AG09319 (cell line): ENCODE data around the gene AHSP.
"Not testable (repeated sequence)": the region's sequence is repeated elsewhere in the genome, so short reads cannot be mapped to it uniquely, and the experiment has no call there.

Source experiments
- DNase-seq: peaks from one replicate; pipeline ENCODE4 v3.0.0-alpha.2; 2010; ENCODE audit warnings: low read depth; ENCODE audit errors: extremely low read depth
- TF ChIP-seq, protein P1 (sequence below): IDR thresholded peaks from 2 replicates; pipeline ENCODE4 v1.5.1; 2011; ENCODE audit warnings: low read depth, mild to moderate bottlenecking, inconsistent platforms, low read length, moderate library complexity

Gene AHSP

DNA sequence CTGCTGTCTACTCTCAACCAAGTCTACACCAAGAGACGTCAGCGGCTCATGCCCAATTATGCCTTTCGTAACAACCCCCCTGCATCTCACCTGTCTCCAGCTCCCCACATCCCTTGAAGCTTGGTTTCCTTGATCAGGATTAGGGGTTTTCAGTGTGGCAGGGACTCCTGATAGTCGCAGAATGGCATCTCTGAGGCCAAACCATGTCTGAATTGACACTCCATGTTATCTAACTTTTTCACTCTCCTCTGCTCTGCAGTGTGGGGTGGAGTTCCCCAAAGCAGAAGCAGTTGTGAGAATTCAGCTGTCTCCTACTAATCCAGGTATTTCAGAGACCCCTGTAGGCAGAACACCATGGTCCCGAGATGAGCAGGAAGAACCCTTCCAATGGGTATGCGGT, 5.6 kb upstream of the AHSP start:
- TF ChIP-seq, protein P1, sequence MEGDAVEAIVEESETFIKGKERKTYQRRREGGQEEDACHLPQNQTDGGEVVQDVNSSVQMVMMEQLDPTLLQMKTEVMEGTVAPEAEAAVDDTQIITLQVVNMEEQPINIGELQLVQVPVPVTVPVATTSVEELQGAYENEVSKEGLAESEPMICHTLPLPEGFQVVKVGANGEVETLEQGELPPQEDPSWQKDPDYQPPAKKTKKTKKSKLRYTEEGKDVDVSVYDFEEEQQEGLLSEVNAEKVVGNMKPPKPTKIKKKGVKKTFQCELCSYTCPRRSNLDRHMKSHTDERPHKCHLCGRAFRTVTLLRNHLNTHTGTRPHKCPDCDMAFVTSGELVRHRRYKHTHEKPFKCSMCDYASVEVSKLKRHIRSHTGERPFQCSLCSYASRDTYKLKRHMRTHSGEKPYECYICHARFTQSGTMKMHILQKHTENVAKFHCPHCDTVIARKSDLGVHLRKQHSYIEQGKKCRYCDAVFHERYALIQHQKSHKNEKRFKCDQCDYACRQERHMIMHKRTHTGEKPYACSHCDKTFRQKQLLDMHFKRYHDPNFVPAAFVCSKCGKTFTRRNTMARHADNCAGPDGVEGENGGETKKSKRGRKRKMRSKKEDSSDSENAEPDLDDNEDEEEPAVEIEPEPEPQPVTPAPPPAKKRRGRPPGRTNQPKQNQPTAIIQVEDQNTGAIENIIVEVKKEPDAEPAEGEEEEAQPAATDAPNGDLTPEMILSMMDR = no peak
- no peak for DNase-seq

- DNase-seq = not testable (repeated sequence)
These were observed 3.9 kb upstream of the AHSP start for GRCh38 chr16:31523768-31524167.

- TF ChIP-seq, protein P1 = no peak
- no peak for DNase-seq
These were observed 2.6 kb upstream of the AHSP start for GRCh38 chr16:31525113-31525512.

DNA sequence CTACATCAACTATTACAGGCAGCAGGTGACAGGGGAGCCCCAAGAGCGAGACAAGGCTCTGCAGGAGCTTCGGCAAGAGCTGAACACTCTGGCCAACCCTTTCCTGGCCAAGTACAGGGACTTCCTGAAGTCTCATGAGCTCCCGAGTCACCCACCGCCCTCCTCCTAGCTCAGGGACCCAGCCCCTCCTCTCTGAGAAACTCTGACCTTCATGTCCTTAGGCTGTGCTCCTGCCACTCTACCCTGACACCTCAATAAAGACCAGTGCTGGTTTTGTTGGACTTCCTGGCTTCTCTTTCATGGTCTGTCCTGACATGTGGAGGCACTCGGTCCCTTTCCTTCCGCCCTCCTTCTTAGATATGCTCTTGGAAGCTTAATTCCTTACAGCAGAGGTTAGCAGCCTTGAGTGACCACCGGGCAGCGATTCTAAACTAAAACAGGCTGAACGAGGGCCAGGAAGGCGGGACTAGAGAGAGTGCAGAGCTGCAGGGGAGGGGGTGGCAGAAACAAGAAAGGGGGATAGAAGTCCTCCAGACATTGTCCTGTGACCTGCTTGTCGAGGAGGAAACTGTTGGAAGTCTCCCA, 915 bp downstream of the AHSP start:
- TF ChIP-seq, protein P1 = no peak
- DNase-seq = no peak

DNA sequence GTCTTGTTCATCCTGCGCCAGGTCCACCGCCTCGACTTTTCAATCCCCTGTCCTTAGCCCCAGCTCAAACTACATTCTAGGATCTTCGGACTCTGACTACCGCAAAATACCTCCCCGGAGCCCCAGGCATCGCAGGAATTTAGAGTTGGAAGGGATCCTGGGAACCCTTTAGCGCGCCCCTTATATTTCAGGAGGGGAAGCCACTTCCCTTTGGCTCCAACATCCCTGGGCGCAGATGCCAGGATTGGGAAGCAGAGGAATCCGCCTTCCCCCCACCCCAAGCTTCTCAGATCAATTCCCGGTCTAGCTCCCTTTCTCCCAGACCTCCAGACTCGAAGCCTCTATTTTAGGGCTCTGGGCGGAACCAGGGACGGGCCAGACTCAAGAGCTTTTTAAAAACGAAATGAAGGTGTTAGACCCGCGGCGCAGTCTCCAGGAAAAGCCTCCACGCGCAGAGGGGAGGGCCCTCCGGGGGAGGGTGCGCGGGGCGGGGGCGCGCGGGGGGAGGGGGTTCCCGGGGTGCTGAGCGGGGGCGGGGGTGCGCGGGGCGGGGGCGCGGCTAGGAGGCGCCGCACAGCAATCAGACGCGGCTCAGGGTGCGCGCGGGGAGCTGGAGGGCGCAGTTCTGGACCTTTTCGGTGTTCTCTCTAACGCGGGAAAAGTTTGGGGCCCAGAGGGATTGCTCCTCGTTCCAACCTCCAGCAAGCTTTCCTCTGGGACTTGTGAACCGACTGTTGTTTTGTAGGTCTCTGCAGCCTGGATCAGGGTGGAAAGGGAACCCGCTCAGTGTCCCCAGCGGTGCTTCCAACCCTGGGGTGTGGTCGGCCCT, 1.6 kb downstream of the AHSP start:
- no peak for DNase-seq
- TF ChIP-seq, protein P1 = no peak

GRCh38 chr16:31529937-31530312, 2.2 kb downstream of the AHSP start:
- no peak for DNase-seq
- TF ChIP-seq, protein P1 = no peak

- TF ChIP-seq, protein P1 = no peak
- no peak for DNase-seq
These were observed 2.7 kb downstream of the AHSP start for GRCh38 chr16:31530405-31530804.
